SK-N-MC (cell line): Measurements from ENCODE around the gene AIP.
"Not testable (repeated sequence)": the region's sequence is repeated elsewhere in the genome, so short reads cannot be mapped to it uniquely, and the experiment has no call there.

ENCODE experiments used
- EZH2 ChIP-seq: fragments of 200-600 bp; sonication (generic); IDR thresholded peaks from one replicate; pipeline ENCODE4 v1.6.1; 2017; ENCODE audit warnings: antibody characterized with exemption
- FOXP2 ChIP-seq: optimal IDR thresholded peaks from 2 replicates; pipeline ENCODE3; 2011; ENCODE audit warnings: mild to moderate bottlenecking, moderate library complexity; ENCODE audit not compliant: insufficient read depth; ENCODE audit errors: extremely low read length, control extremely low read depth
- POLR2AphosphoS5 ChIP-seq: IDR thresholded peaks from 2 replicates; pipeline ENCODE4 v1.6.1; 2012; ENCODE audit warnings: mild to moderate bottlenecking, low read depth, low read length, borderline replicate concordance

- TF ChIP-seq POLR2AphosphoS5, EZH2, FOXP2: not testable (repeated sequence)
These were observed 28.7 kb downstream of the AIP start for GRCh38 chr11:67511558-67511957.
